Activated naive CD8-positive, alpha-beta T cell treated with anti-CD3 and anti-CD28 coated beads, Interleukin-2, amount 50 U/mL, for 16 hours (primary cell): ENCODE results near the gene HTATSF1.

ENCODE experiments used
- DNase-seq: peaks from one replicate; pipeline ENCODE4 v3.0.0-alpha.2; 2020; ENCODE audit warnings: low read depth, low spot score

The HTATSF1 gene

DNA sequence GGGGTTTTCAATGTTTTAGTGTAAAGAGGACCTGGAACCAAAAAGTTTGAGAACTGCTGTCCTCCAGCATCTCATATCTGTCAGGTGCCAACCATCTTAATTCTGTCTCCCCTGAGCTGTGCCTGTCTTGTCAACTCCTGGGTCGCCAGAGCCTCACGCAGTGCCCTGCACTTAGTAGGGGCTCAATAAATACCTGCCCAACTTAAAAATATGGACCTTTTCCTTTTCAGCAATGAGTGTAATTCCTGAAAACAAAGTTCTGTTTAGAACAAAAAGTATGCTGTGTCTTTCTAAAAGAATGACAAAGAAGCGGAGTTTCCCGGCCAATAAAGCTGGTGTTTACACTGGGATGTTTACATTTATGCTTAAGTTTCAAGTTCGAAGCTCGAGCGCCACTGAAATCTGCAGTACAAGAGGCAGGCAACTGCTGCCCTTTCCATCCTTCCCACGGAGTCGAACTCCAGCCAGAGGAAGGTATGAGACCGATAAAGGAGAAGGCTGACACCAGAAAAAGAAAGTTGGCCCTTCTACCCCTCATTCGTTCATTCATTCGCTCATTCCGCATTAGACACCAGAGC, 1.1 kb upstream of the HTATSF1 start:
- no peak for DNase-seq

DNA sequence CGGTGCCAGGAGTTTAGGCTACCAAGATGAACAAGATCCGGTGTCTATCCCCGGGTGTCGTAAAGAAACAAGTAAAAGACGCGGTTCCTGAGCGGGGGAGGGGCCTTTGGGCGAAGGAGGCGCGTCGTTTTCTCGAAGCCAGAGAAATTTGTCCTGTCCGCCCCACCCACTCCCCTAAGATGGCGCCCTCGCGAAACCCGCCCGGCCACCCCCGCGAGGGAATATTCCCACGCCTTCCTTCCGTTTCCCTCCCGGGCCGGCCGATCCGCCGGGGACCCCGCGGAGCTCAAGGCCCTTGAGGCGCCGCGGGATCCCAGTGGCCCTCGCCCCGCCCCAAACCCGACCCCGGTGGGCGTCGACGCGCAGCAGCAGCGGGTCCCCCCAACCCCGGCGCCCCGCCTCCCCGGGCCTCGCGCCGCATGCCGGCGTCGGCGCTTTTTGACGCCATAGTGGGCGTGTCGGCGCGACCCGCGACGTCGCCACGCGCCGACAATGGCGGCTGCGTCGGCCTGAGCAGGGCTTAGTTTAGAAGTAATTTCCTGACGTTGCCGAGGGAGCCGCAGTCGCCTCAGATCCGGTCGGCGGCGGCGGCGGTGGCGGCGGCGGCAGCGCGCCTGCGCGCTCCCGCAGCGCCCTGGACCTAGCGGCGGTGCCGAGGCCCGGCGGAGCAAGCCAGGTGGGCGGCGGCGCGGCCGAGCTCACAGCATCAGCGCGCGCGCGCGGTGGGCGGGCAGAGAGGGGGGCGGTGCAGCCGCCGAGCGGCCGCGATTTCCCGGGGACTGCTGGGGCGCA, 432 bp upstream of the HTATSF1 start:
- peak; percentile 70 for DNase-seq

DNA sequence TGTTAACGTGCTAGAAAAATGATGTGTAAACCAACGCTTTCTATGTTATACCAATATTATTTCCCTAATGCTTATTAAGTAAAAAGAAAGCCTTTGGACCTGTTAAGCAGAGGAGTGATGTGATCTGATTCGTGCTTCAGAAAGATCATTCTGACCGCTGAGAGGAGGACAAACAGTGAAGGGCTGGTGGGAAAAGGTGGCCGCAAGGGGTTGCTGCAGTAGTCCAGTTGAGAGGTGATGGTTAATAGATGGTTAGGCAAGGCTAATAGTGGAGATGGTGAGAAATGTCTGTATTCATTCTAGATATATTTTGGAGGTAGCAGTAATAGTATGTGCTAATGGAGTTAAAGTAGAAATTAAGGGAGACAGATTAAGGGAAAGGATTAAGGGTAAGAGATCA, 21.7 kb downstream of the HTATSF1 start:
- no peak for DNase-seq

DNA sequence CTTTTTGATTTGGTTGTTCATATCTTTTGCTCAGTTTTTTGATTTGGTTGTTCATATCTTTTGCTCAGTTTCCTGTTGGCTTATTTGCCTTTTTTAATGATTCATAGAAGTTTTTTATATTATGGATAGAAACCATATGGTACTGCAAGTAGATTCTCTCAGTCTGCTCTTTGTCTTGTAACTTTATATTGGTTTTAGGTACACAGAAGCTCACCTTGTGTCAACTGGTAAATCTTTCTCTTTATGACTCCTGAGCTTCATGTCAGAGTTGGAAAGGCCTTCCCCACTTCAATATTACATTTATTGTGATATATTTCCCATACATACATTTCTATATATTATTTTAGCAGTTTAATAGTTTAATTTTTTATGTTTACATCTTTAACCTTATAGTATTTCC, 26.4 kb downstream of the HTATSF1 start:
- DNase-seq, result no peak

DNA sequence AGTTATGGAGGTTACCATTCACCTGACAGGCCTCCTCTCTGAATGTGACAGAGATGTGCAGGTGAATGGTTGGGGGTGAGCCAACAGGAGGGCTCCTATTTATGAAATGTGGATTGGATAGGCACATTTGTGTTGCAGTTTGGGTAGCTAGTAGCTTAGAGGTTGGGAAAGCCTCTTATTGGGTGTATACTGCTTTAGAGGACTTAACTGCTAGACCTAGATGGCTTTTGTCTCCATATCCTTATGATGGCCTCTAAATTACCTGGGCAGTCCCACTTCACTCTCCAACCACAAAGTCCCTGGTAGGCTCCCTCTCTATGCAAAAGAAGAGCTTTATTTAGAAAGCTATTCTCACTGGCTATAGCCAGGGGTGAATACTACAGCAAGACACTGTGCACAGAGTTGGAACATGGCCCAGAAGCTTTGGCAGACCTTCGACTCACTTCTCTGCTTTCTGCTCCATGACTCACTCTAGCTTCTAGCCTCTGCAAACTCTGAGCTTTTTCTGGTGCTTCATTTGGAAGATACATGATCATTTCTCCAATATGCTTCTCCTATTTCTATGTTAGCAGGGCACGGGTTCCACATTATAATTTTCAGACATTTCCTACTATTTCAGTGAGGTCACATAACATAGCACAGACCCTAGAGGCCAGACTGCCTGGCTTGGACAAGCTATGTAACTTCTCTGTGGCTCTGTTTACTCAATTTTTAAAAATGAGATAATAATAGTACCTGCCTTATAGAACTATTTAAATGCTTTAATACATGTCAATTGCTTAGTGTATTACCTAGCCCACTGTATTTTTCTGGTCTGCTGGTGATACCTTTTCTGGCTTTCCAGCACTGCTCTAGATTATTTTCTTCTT, 28.6 kb downstream of the HTATSF1 start:
- DNase-seq, result no peak

DNA sequence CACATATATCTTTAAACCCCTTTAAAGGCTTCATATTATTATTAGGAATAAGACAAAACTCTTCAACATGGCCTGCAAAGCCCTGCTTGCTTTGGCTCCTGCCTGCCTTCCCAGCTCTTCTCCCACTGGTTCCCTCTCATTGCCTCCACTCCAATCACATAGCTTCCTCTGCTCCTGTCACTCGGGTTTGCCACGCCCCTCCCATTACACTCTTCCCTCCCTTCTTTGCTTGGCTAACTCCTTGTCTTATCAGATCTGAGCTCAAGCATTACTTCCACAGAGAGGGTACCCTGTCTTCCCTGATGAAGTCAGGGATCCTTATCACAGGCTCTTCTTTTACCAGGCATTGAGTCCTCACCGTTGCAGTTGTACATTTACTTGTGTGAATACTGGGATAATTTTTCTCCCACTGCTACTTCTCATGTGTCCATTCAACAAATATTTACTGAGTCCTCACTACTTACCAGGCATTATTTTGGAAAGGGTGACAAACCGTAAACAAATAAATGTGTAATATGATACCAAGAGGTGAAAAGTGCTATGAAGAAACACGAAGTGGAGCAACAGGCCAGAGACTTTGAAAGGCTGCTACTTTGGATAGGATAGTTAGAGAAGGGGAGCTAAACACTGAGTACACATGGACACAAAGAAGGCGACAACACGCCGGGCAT, 31.4 kb downstream of the HTATSF1 start:
- no peak for DNase-seq

DNA sequence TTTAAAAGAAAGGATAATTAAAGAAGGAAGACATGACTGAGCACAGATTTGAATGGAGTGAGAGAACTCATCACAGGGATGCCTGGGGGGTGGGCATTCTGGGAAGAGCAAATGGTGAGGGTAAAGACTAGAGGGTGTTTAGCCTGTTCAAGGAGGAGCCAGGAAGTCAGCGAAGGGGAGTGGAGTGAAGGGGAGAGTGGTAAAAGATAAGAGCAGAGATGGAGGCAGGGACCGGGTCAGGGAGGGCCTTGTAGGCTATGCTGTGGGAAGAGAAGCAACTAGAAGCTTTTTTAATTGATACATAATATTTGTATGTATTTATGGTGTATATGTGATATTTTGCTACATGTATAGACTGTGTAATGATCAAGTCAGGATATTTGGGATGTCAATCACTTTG, 32.4 kb downstream of the HTATSF1 start:
- DNase-seq, result no peak

DNA sequence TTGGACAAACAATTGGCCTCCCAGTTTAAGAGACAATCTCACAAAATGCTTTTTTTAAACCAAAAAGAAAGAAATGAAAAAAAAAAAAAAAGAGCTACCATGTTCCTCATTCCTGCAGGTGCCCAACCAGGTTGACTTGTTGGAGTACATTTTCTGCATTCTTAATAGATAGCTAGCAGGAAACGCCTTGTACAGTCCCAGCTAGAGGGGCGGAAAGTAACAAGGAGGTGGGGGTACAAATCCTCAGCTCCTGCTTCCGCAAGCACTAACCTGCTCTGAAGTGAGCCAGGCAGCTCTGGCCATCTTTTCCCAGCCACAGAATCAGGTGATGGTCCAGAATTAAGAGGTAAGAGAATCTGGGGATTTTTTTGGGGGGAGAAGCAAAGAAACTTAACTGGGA, 34.6 kb downstream of the HTATSF1 start, which contains the start of gene VGLL1:
Gene VGLL1 (plus strand): TSS at position 265 of the 400 bp plus-strand sequence. CDS start 3,806 bp downstream, outside the sequence.
- DNase-seq, result no peak

DNA sequence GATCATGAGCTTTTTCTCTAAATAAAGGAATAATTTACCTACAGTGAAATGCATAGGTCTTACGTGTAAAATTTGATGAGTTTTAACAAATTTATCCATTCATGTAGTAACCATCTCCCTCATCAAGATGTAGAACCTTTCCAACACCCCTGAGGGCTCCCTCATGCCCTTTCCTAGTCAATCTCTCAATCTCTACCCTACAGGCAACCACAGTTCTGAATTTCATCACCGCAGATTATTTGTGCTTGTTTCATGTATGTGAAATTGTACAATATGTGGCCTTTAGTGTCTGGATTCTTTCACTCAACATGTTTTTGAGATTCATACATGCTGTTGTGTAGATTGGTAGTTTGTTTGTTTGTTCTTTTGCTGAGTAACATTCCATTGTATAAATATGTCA, 36.7 kb downstream of the HTATSF1 start:
- no peak for DNase-seq

DNA sequence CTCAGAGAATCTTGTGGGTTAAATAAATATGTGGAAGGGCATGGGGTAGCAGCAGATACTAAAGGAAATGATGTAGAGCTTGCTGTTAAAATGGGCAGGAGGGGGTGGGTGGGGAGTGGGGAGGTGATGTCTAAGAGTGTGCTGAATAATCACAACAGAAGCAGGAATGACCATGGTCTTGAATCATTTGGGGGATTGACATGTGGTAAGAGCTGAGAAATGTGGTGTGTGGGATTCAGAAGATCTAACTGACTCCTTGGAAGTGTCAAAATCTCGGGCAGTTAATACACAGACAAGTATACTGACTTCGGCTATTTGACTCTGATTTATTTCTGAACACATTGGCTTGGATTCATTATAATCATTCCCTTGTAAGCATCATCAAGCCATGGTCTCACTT, 41.4 kb downstream of the HTATSF1 start:
- no peak for DNase-seq

DNA sequence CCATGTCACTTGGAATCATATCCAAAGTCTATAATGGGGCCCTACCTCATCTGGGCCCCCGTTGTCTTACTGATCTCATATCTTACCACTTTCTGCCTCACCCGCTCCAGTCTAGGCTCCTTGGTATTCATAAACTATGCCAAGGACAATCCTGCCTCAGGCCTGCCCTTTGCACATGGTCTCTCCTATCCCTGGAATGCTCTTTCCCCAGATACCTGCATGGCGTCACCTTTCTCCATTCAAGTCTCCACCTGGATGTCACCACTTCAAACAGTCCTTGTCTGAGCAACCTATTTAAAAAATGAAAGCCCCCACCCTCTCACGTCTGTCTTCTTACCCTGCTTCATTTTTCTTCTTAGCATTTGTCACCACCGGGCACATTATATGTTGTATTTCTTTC, 42.8 kb downstream of the HTATSF1 start:
- no peak for DNase-seq

DNA sequence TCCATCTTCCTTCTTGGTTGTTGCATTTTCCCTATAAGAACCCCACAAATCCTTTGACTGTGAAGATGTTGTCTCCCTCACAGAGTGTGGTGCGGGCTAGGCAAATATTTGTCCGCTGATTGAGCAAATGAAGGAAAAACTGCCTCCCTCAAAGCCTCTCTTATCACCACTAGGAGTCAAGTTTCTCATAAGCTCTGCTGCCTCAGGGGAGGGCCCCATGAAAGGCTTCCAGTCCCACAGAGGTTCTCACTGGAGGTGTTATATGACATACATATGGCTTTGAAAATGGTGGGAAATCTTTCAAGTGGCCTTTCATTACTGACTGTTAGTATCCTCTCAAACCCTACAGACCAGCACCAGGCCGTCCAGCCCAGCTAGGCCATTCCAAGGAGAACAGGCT, 43.9 kb downstream of the HTATSF1 start:
- DNase-seq, result no peak

DNA sequence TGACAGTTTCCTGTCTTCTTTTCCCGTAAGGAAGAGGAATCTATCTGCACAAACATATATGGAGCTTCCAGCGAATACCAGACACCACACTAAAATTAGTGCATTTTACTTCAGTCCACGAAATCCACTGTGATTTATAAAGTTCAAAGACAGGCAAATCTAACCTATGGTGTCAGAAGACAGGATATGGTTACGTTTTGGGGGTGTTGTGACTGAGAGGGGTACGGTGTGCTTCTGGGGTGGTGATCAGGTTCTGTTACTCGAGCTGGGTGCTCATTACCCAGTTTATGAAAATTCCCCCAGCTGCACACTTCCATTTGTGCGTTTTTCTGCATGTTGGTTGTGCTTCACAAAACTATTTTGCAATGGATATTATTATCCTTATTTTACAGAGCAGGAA, 44.9 kb downstream of the HTATSF1 start:
- DNase-seq, result no peak

DNA sequence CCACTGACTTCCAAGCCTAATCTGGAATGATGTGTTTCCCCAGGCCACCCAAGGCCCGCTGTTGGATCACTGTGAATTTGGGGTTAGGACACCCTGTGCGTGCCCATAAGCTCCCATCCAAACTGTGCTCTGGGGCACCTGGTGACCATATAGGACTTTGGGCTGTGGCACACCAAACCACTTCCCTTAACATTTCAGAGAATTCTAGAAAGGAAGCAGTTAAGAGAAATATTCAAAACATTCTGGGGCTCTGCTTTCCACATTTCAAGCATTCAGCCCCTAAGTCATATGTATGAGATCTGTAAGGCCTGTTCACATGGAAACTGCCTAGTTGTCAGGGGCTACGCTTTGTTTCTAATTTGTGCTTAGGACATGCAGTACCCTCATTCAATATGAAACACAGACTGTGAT, 49.0 kb downstream of the HTATSF1 start:
- no peak for DNase-seq

DNA sequence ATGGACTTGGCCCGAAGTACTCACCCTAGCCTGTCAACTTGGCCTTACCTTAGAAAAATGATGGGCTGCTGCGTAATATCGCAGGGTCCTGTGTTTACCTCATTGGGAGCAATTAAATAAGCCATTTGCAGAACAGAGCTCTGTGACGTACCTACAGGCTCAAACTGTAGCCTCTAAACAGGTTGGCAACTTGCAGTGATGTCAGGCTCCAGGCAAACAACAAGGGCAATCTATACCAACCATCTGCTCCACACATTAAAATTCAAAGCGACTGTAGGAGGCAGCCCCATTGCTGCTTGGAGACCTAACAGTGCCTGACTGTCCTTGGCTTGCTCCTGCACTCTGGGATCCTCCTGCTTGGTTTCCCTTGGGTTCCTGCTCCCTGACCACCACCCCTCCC, 51.8 kb downstream of the HTATSF1 start:
- DNase-seq, result no peak

DNA sequence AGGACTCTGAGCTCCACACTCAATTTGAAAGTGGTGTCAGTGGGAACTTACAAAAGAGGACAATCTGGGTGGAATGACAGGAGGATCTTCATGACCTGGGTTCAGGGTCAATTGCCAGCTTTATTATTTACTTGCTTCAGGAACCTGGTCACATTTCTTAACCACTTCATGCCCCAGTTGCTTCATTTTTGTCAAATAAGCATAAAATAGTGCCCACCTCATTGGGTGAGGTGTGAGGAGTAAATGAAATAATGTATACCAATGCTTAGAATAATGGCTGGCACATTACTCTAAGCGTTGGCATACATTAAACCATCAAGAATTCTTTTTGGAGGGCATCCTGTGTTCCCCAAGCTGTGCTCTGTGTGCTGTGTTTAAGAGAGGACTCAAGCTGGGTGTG, 54.0 kb downstream of the HTATSF1 start:
- DNase-seq, result no peak

DNA sequence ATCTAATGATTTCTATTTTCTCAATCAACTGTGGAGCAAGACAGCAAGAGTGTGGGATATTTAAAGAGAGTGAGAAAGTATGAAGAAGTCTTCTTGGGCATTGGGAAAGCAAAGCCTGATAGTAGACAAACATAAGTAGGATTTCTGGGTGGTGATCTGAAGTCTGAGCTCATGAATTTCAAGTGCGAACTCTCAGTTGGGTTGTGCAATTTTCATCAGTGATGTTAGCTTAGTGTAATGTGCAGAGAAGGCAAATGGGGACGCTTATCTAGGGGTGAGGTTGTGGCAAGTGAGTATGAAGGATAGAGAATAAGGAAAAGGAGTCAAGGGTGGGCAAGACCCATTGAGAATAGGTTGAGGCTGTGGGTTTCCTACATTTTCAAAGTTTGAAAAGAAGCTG, 58.3 kb downstream of the HTATSF1 start:
- DNase-seq, result no peak
